ENCODE data around the gene PCDHA5.

Gene PCDHA5

GRCh38 chr5:140868721-140869554 is 47.5 kb downstream of the PCDHA5 start, which contains the start of gene PCDHA11:
PCDHA11 (plus strand) TSS chr5:140868957; CDS start chr5:140869104, 147 bp downstream.
- DNase-seq, result no peak

GRCh38 chr5:140869555-140869886 is 48.1 kb downstream of the PCDHA5 start:
- DNase-seq, result no peak

- no peak for DNase-seq
Measured at GRCh38 chr5:140870221-140871201, 49.1 kb downstream of the PCDHA5 start.
